HEK293 (cell line): ENCODE data around the gene CYB561A3.

Source experiments
- CTCF ChIA-PET: fragments of 350-600 bp; formaldehyde crosslinking; extraction: SDS; loops from one replicate; lab custom pipeline; 2021; ENCODE audit warnings: antibody characterized with exemption; lab: Yijun Ruan, JAX
- POLR2A ChIA-PET: fragments of 300-600 bp; formaldehyde crosslinking; extraction: SDS; loops from one replicate; lab custom pipeline; 2020; ENCODE audit warnings: antibody characterized with exemption, inconsistent platforms; lab: Yijun Ruan, JAX
- H3K27ac ChIP-seq: fragments of 200-500 bp; sonication (Bioruptor generic); 2 replicates; pipeline ENCODE4 v1.5.1; 2014; ENCODE audit warnings: low read depth, low read length, control low read depth, inconsistent platforms; ENCODE audit errors: extremely low read depth
- H3K36me3 ChIP-seq, 2 experiments: fragments of 200-500 bp in 1 of 2; sonication (Bioruptor generic) in 1 of 2; 1 replicate in 1 of 2; 2 replicates in 1 of 2; pipeline ENCODE4 v1.5.1; 2014 to 2017; ENCODE audit warnings: inconsistent platforms in 2 of 2, low read length in 2 of 2; ENCODE audit not compliant: control insufficient read depth in 2 of 2, insufficient read depth in 1 of 2
- H3K4me1 ChIP-seq: fragments of 200-500 bp; sonication (Bioruptor generic); 2 replicates; pipeline ENCODE4 v1.5.1; 2014; ENCODE audit warnings: mild to moderate bottlenecking, low read length, inconsistent platforms; ENCODE audit not compliant: control insufficient read depth, insufficient read depth
- H3K4me3 ChIP-seq: 2 replicates; pipeline ENCODE4 v1.5.1; 2011; ENCODE audit warnings: low read depth, mild to moderate bottlenecking, control low read depth, low read length, moderate library complexity
- H3K9me3 ChIP-seq: fragments of 200-500 bp; sonication (Bioruptor generic); 2 replicates; pipeline ENCODE4 v1.5.1; 2014; ENCODE audit warnings: low read depth, low read length, inconsistent platforms; ENCODE audit not compliant: control insufficient read depth, insufficient read depth
- BCL6B ChIP-seq: fragments of 450-650 bp; formaldehyde crosslinking; IDR thresholded peaks from 2 replicates; pipeline ENCODE4 v1.5.1; 2017; ENCODE audit warnings: missing biosample characterization, missing genetic modification characterization
- KLF1 ChIP-seq: fragments of 450-650 bp; formaldehyde crosslinking; IDR thresholded peaks from 2 replicates; pipeline ENCODE4 v1.5.1; 2016; ENCODE audit warnings: missing biosample characterization, missing genetic modification characterization
- KLF17 ChIP-seq: fragments of 450-650 bp; formaldehyde crosslinking; IDR thresholded peaks from 2 replicates; pipeline ENCODE4 v1.5.1; 2016; ENCODE audit warnings: missing biosample characterization, missing genetic modification characterization
- MYNN ChIP-seq: fragments of 450-650 bp; formaldehyde crosslinking; IDR thresholded peaks from 2 replicates; pipeline ENCODE4 v1.5.1; 2016; ENCODE audit warnings: missing biosample characterization, missing genetic modification characterization, borderline replicate concordance
- MZF1 ChIP-seq: fragments of 450-650 bp; formaldehyde crosslinking; IDR thresholded peaks from 2 replicates; pipeline ENCODE4 v1.5.1; 2017; ENCODE audit warnings: missing biosample characterization, missing genetic modification characterization, borderline replicate concordance
- ZBTB49 ChIP-seq: fragments of 450-650 bp; formaldehyde crosslinking; IDR thresholded peaks from 2 replicates; pipeline ENCODE4 v1.5.1; 2016; ENCODE audit warnings: missing biosample characterization, missing genetic modification characterization, low read depth
- ZBTB6 ChIP-seq: fragments of 450-650 bp; formaldehyde crosslinking; IDR thresholded peaks from 2 replicates; pipeline ENCODE4 v1.5.1; 2017; ENCODE audit warnings: missing biosample characterization, missing genetic modification characterization
- ZNF112 ChIP-seq: fragments of 450-650 bp; formaldehyde crosslinking; IDR thresholded peaks from 2 replicates; pipeline ENCODE4 v1.5.0; 2017; ENCODE audit warnings: missing biosample characterization, missing genetic modification characterization
- ZNF121 ChIP-seq: fragments of 450-650 bp; formaldehyde crosslinking; IDR thresholded peaks from 2 replicates; pipeline ENCODE4 v1.5.1; 2016; ENCODE audit warnings: missing biosample characterization, missing genetic modification characterization
- ZNF133 ChIP-seq: fragments of 450-650 bp; formaldehyde crosslinking; IDR thresholded peaks from 2 replicates; pipeline ENCODE4 v1.5.1; 2016; ENCODE audit warnings: missing biosample characterization, missing genetic modification characterization
- ZNF138 ChIP-seq: fragments of 450-650 bp; formaldehyde crosslinking; IDR thresholded peaks from 2 replicates; pipeline ENCODE4 v1.5.1; 2016; ENCODE audit warnings: missing biosample characterization, missing genetic modification characterization, borderline replicate concordance
- ZNF140 ChIP-seq: fragments of 450-650 bp; formaldehyde crosslinking; IDR thresholded peaks from 2 replicates; pipeline ENCODE4 v1.5.1; 2016; ENCODE audit warnings: missing biosample characterization, missing genetic modification characterization
- ZNF211 ChIP-seq: fragments of 450-650 bp; formaldehyde crosslinking; IDR thresholded peaks from 2 replicates; pipeline ENCODE4 v1.5.1; 2016; ENCODE audit warnings: low read depth, missing biosample characterization, missing genetic modification characterization
- ZNF221 ChIP-seq: fragments of 450-650 bp; formaldehyde crosslinking; IDR thresholded peaks from 2 replicates; pipeline ENCODE4 v1.5.1; 2017; ENCODE audit warnings: missing biosample characterization, missing genetic modification characterization, borderline replicate concordance
- ZNF239 ChIP-seq: fragments of 450-650 bp; formaldehyde crosslinking; IDR thresholded peaks from 2 replicates; pipeline ENCODE4 v1.5.1; 2016; ENCODE audit warnings: missing biosample characterization, missing genetic modification characterization
- ZNF24 ChIP-seq: fragments of 450-650 bp; formaldehyde crosslinking; IDR thresholded peaks from 2 replicates; pipeline ENCODE4 v1.5.1; 2016; ENCODE audit warnings: missing biosample characterization, missing genetic modification characterization
- ZNF248 ChIP-seq: fragments of 450-650 bp; formaldehyde crosslinking; IDR thresholded peaks from 2 replicates; pipeline ENCODE4 v1.5.1; 2017; ENCODE audit warnings: missing biosample characterization, missing genetic modification characterization
- ZNF274 ChIP-seq, 2 experiments: fragments of 200-500 bp in 1 of 2; fragments of 450-650 bp in 1 of 2; sonication (Bioruptor generic) in 1 of 2; formaldehyde crosslinking in 1 of 2; IDR thresholded peaks; 2 replicates each; pipeline versions ENCODE4 v1.5.1 to v1.6.1; 2014 to 2016; ENCODE audit warnings: borderline replicate concordance in 1 of 2, inconsistent platforms in 1 of 2, low read length in 1 of 2, missing biosample characterization in 1 of 2, missing genetic modification characterization in 1 of 2
- ZNF488 ChIP-seq: fragments of 450-650 bp; formaldehyde crosslinking; IDR thresholded peaks from 2 replicates; pipeline ENCODE4 v1.5.1; 2016; ENCODE audit warnings: missing biosample characterization, missing genetic modification characterization
- ZNF521 ChIP-seq: fragments of 450-650 bp; formaldehyde crosslinking; IDR thresholded peaks from 2 replicates; pipeline ENCODE4 v1.5.1; 2017; ENCODE audit warnings: missing biosample characterization, mild to moderate bottlenecking, missing genetic modification characterization
- ZNF658 ChIP-seq: fragments of 450-650 bp; formaldehyde crosslinking; IDR thresholded peaks from 2 replicates; pipeline ENCODE4; 2016; ENCODE audit warnings: missing biosample characterization, missing genetic modification characterization
- ZNF76 ChIP-seq: fragments of 450-650 bp; formaldehyde crosslinking; IDR thresholded peaks from 2 replicates; pipeline ENCODE4; 2016; ENCODE audit warnings: low read depth, missing biosample characterization, missing genetic modification characterization, borderline replicate concordance
- ZNF843 ChIP-seq: fragments of 450-650 bp; formaldehyde crosslinking; IDR thresholded peaks from 2 replicates; pipeline ENCODE4 v1.5.1; 2016; ENCODE audit warnings: missing biosample characterization, missing genetic modification characterization

Gene CYB561A3

GRCh38 chr11:61349916-61350315, 11.8 kb downstream of the CYB561A3 start:
- ChIA-PET POLR2A (interaction anchor here (3.4 kb wide), 1 partner anchor 10 kb away, joined by 37 read pairs; the partner anchor contains the start of genes CYB561A3 and TMEM138), CTCF (interaction anchor here (0.6 to 3.4 kb wide), 4 partner anchors 11 to 35 kb away, joined by 3 to 23 read pairs (median 8); no protein-coding TSS in a partner anchor)
- H3K36me3 ChIP-seq, result peaks cover 0 to 79% of the 10 kb centered on the region in 2 experiments; a peak in 2 of 3 replicates

GRCh38 chr11:61349189-61349751, 12.4 kb downstream of the CYB561A3 start:
- Histone ChIP-seq H3K27ac (no peak overlapping the region), H3K9me3 (no peaks in the 10 kb centered on the region), H3K4me3 (no peak overlapping the region), H3K36me3 (peaks cover 0 to 84% of the 10 kb centered on the region in 2 experiments; a peak in 2 of 3 replicates), H3K4me1 (no peaks in the 10 kb centered on the region)
- POLR2A ChIA-PET, result interaction anchor here (1.1 to 3.4 kb wide), 2 partner anchors 11 to 14 kb away, joined by 3 to 37 read pairs; partner anchors contain the start of genes CYB561A3 and TMEM138
- CTCF ChIA-PET, result interaction anchor here (0.6 to 3.4 kb wide), 3 partner anchors 13 to 36 kb away, joined by 3 to 23 read pairs (median 12); no protein-coding TSS in a partner anchor
- no peak for TF ChIP-seq ZNF521
- TF ChIP-seq ZNF239 (tag by site-specific recombination), result no peak
- no peak for TF ChIP-seq ZNF221 (tag by site-specific recombination)
- no peak for TF ChIP-seq ZNF488
- no peak for TF ChIP-seq BCL6B
- TF ChIP-seq ZNF76 (tag by site-specific recombination), result no peak
- TF ChIP-seq MYNN (tag by site-specific recombination), result no peak
- TF ChIP-seq ZNF138 (tag by site-specific recombination), result no peak
- TF ChIP-seq ZNF658, result no peak
- TF ChIP-seq ZNF140 (tag by site-specific recombination), result no peak
- no peak for TF ChIP-seq ZBTB6 (tag by site-specific recombination)
- no peak for TF ChIP-seq ZNF112 (tag by site-specific recombination)
- TF ChIP-seq ZNF211 (tag by site-specific recombination), result no peak
- TF ChIP-seq MZF1, result no peak
- no peak for TF ChIP-seq ZBTB49 (tag by site-specific recombination)
- TF ChIP-seq KLF1 (tag by site-specific recombination), result no peak
- TF ChIP-seq ZNF274 (IDR thresholded peaks at IDR 0.05; ENCODE audit: low read length), result no peak
- TF ChIP-seq ZNF274 (tag by site-specific recombination; IDR thresholded peaks at IDR 0.05; ENCODE audit: borderline replicate concordance), result no peak
- TF ChIP-seq ZNF24 (tag by site-specific recombination), result no peak
- no peak for TF ChIP-seq ZNF121

More at GRCh38 chr11:61349916-61350315, 11.8 kb downstream of the CYB561A3 start:
- no peaks in the 10 kb centered on the region for H3K4me1 ChIP-seq
- H3K9me3 ChIP-seq, result no peaks in the 10 kb centered on the region
- H3K27ac ChIP-seq, result no peak overlapping the region
- TF ChIP-seq ZNF843 (tag by site-specific recombination) (no peak), ZNF248 (tag by site-specific recombination) (no peak), KLF17 (tag by site-specific recombination) (no peak), ZNF658 (no peak), ZNF133 (no peak)
- no peak overlapping the region for H3K4me3 ChIP-seq
